Activated gamma-delta T cell treated with anti-CD3 and anti-CD28 coated beads, Interleukin-2, amount 50 U/mL, for 16 hours (primary cell): ENCODE results near the gene SCARB1.

Experiments used
- DNase-seq: peaks from one replicate; pipeline ENCODE4 v3.0.0-alpha.2; 2020; ENCODE audit warnings: low read depth

The SCARB1 gene

GRCh38 chr12:124864326-124864752, 675 bp upstream of the SCARB1 start:
- DNase-seq: no peak

GRCh38 chr12:124862768-124863415, 772 bp downstream of the SCARB1 start:
- no peak for DNase-seq

DNA sequence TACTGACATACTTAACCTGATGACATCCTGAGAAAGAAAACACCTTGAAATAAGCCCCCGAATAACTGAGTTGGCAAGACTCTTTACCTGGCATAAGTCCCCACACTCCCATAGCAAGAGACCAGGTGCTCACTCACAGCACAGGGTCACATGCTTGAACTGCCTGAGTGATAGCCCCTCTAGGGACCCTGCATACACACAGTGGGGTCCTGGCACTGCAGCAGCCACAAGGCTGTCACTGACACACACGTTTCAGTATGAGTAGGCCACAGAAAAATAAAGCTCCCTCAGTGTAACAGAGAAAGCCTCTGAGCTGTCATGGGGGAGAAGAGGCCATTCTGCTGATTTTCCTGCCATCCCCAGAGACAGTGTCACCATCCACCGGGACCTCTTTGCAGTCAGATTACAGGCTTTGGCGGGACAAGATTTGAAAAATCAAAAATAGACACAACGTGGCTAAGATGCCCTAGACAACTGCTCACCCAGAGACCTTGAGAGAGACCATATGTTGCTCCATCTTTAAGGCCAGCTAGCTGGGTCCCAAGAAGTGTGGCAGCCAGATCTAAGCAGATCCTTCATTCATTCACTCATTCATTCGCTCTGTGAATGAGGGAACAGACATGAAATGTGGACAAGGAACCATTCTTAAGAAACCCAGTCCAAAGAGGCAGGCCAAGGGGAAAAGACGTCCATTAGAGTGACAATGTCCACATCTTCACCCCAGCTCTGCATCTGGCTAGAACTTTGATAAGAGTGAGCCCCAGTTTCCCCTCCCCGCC, 1.6 kb downstream of the SCARB1 start:
- no peak for DNase-seq

DNA sequence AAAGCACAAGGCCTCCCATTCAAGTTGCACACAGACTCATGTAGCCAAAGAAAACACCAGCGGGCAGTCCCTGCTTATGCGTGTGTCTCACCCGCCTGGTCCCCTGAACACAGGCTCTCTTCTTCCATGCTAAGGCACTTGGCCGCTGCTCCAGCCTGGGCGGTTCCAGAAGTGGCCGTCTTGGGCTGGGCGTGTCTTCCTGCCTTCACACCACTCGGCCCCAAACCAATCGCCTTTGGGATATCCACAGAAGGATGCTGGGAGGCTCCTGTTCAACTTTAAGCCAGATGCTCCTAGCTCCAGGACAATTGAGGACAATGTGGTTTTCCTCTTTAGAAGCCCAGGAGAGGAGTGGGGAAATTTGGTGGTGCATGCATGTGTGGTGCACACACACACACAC, 2.2 kb downstream of the SCARB1 start:
- DNase-seq: no peak

GRCh38 chr12:124857921-124858461, 5.7 kb downstream of the SCARB1 start:
- no peak for DNase-seq

- DNase-seq: no peak
These were observed 6.9 kb downstream of the SCARB1 start for GRCh38 chr12:124856842-124857178.

DNA sequence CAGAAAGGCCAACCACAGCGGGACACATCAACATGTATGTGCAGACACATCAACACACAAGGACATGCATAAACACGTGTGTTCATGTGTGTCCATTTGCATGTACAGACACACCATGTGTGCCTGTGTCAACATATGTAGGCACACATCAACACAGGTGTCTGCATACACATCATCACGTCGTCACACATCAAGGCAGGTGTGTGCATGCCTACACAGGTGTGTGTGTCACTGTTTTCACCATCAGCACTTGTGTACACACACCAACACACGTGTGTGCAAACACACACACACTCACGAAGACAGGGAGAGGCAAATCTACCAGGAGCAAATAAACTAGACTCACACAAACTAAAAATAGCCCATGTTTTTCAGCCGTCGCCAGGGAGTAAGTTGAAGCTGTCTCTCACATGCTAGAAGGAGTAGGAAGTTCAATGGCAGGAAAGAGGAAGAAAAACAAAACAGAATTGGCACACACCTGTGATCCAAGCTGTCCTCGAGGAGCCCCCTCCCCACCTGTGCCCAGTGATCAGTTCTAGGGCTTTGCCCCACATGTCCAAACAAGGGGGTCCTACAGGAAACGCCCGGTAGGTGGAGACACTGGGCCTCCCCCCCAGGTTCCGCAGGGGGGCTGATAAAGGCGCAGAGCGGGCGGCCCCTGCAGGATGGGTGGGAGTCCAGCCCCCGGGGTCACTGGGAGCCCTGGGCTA, 7.4 kb downstream of the SCARB1 start:
- no peak for DNase-seq

DNA sequence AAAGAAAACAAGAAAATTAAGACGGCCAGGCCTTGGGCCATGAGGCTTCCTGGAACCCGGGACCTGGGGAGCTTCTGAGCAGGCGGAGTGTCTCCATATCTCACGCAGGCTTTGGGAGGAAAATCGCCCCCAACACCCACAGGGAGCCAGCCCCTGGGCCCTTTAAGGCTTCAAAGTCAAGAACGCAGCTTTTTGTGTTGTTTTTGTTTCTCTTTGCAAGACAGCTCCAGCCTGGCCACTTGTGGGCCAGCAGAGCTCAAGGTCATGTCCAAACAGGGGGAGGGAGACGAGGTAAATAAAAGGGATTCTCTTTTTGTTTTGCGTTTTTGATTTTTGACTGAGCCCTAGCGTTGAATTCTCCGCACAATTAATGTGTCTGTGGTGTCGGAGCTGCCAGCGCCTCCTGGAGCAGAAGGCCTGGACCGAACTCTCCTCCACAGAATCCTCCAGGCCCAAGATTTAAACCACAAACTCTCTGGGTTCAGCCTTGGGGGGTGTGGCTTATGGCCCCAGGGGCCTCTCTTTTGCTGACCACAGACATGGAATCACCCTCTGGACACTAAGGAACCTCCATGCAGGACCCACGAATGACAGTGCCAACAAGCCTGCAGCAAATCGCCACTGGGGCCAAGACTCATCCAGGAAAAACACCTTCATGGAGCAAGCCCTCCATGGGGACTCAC, 8.2 kb downstream of the SCARB1 start:
- DNase-seq: no peak

DNA sequence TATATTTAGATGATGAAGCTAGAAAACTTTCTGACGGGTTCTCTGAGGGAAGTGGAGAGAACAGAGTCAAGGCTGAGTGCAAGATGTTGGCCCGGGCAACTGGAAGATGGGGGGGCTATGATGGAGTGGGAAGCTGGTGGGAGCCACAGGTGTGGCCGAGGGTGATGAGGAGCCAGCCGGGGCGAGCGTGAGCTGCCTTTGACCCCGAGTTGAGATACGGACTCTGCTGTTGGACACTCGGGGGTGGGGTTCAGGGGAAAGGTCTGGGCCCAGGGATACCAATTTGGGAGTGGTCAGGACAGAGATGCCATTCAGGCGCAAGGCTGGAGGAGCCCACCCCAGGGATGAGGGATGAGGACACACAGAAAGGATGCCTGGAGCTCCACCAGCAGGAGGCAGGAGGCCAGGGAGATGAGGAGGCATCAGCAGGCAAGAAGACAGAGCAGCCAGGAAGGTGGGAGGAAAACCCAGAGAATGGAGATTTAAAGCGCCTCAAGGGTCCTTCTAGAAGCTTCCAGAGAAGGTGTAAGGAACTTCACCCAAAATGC, 9.0 kb downstream of the SCARB1 start:
- no peak for DNase-seq

GRCh38 chr12:124853781-124854636, 9.7 kb downstream of the SCARB1 start:
- no peak for DNase-seq

DNA sequence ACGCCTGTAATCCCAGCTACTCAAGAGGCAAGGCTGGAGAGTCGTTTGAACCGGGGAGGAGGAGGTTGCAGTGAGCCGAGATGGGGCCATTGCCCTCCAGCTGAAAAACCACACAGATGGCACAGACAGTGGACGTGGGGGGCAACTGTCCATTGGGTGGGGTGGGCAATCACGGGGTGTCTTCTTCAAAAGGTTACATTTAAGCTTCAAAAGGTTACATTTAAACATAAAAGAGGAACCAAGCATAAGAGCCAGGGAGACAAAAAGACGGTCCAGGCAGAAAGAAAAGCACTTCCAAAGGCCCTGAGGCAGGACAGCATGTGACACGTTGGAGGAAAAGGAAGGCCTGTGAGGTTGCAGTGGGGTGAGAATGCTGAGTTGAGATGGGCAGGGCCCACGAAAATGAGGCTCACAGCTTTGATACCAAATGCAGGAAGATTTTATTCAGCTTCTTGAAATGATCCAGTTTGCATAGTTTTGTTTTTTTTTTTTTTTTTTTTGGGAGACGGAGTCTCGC, 10.7 kb downstream of the SCARB1 start:
- no peak for DNase-seq

- no peak for DNase-seq
These were observed 11.3 kb downstream of the SCARB1 start for GRCh38 chr12:124852329-124852831.

DNA sequence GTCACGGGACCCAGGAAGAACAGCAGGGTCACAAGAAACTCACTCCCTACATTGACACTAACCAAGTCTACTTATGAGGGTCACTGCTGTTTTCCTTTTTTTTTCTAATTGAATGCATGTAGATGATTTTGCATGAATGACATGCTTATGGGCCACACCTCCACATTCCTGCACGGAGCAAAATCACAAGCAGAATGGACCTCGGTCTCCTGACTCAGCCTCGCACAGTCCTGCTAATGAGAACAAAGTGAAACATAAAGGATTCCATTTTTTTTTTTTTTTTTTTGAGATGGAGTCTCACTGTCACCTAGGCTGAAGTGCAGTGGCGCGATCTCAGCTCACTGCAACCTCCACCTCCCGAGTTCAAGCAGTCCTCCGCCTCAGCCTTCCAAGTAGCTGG, 12.3 kb downstream of the SCARB1 start:
- no peak for DNase-seq

DNA sequence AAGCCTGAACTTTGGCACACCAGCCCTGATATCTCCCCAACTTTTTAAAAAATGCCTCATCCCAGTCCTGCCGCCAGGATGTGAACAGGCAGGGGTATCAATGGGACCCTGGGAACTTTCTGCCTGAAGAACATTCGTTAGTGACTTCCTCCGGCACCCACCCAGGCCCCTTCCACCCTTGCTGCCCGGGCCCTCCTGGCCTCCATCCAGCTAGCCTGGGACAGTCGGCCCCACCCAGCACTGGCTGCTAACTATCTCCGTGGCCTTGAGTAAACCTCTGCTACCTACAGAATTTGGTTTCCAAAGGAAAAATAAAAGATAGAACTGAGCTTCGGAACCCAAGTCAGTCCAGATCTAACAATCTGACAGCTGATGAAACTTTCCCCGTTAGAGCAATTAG, 14.3 kb downstream of the SCARB1 start:
- DNase-seq: no peak

- no peak for DNase-seq
These were observed 14.9 kb downstream of the SCARB1 start for GRCh38 chr12:124848621-124849380.

- no peak for DNase-seq
These were observed 16.3 kb downstream of the SCARB1 start for GRCh38 chr12:124847113-124848074.

DNA sequence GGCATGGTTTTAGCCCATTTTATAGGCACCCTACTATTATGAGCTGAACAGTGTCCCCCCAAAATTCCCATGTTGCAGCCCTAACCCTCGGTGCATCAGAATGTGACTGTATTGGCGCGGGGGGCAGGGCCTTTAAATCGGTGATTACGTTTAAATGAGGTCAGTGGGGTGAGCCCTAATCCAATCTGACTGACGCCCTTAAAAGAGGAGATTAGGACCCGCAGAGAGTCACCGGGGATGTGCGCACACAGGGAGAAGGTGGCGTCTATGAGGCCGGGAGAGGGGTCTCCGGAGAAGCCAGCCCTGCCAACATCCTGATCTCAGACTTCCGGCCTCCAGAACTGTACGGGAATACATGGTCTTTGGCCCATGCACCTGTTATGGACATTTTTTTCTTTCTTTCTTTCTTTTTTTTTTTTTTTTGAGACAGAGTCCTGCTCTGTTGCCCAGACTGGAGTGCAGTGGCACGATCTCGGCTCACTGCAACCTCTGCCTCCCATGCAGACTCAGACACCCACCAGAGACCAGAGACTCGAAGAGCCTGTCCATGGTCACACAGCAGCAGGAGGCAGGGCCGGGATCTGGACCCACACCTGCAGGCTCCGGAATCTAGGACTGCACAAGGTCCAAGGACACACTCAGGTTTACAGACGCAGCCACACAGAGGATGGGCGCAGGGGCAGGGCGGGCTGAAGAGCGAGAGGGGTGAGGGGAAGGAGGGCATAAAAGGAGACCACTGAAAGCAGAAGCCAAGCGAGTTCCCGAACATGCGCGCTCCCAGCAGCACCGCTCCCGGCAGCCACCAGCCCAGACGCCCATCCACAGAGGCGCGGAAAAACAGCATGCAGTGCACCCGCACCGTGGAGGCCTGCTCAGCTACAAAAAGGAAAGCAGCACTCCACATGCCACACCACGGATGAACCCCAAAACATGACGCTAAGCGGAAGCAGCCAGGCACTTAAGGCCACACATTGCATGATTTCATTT, 19.0 kb downstream of the SCARB1 start:
- no peak for DNase-seq
